ENCODE data around the gene DNAJC27. TPM values are rescaled to one million over a fixed set of nuclear protein-coding genes. Genes with fewer than 3 reads are reported as not detected.
A peak's percentile ranks its signal among the peaks of the same experiment; 100 is the strongest.

Gene DNAJC27
- total RNA-seq, 4 donors from 2014 or later = 7.1 to 14.2 (median 8.6) TPM

GRCh38 chr2:24923106-24923505 lies 48.6 kb downstream of the DNAJC27 start:
- Histone ChIP-seq H3K4me1 (peaks cover 0 to 43% (median 12%) of the 10 kb centered on the region in 3 donors), H3K9me3 (no peaks in the 10 kb centered on the region), H3K4me3 (no peak overlapping the region), H3K27ac (no peak overlapping the region), H3K36me3 (peaks cover 0 to 2% of the 10 kb centered on the region in 2 donors), H3K27me3 (no peaks in the 10 kb centered on the region)
- WGBS, 2 donors (ENCODE audit: low coverage in 1 of 2) = 72% methylated on average over 2 of the region's 10 CpGs; no CpG with 5 or more reads in 1 of the 2 donors
- no peak for TF ChIP-seq POLR2AphosphoS5 (IDR thresholded peaks at IDR 0.05)
- no peak for TF ChIP-seq POLR2A (IDR thresholded peaks at IDR 0.05)
- TF ChIP-seq EP300 (IDR thresholded peaks at IDR 0.05) = no peak
- no peak for TF ChIP-seq CTCF (IDR thresholded peaks at IDR 0.05)
- ATAC-seq = no peak

GRCh38 chr2:24922556-24922955 lies 49.2 kb downstream of the DNAJC27 start:
- H3K4me1 ChIP-seq = peaks cover 0 to 47% (median 12%) of the 10 kb centered on the region in 3 donors
- no peaks in the 10 kb centered on the region for H3K9me3 ChIP-seq
- WGBS, 2 donors (ENCODE audit: low coverage in 1 of 2) = 80% methylated on average over 1 of the region's 1 CpG; no CpG with 5 or more reads in 1 of the 2 donors
- H3K4me3 ChIP-seq = no peak overlapping the region
- ATAC-seq = no peak
- no peaks in the 10 kb centered on the region for H3K27me3 ChIP-seq
- TF ChIP-seq POLR2AphosphoS5 (IDR thresholded peaks at IDR 0.05) (no peak), POLR2A (IDR thresholded peaks at IDR 0.05) (no peak), CTCF (IDR thresholded peaks at IDR 0.05) (no peak), EP300 (IDR thresholded peaks at IDR 0.05) (no peak)
- no peak overlapping the region for H3K27ac ChIP-seq
- H3K36me3 ChIP-seq = peaks cover 0 to 8% of the 10 kb centered on the region in 2 donors

GRCh38 chr2:24920809-24921441 lies 50.8 kb downstream of the DNAJC27 start:
- Histone ChIP-seq H3K27ac (peak overlapping the region in 3 of 4 donors; percentile 76 to 84 (median 76)), H3K27me3 (no peaks in the 10 kb centered on the region), H3K9me3 (no peaks in the 10 kb centered on the region), H3K4me1 (peaks cover 0 to 48% (median 3%) of the 10 kb centered on the region in 3 donors), H3K36me3 (peaks cover 0 to 8% of the 10 kb centered on the region in 2 donors), H3K4me3 (peak overlapping the region; percentile 44 to 79)
- ATAC-seq = no peak
- TF ChIP-seq EP300 (IDR thresholded peaks at IDR 0.05) (no peak), POLR2A (IDR thresholded peaks at IDR 0.05) (no peak), CTCF (IDR thresholded peaks at IDR 0.05) (no peak), POLR2AphosphoS5 (IDR thresholded peaks at IDR 0.05) (no peak)
- 50 to 61% methylated on average over 4 to 8 of the region's 13 CpGs for WGBS, 2 donors (ENCODE audit: low coverage in 1 of 2)

- no CpG with 5 or more reads among the region's 103 CpGs for WGBS, 2 donors (ENCODE audit: low coverage in 1 of 2)
- Histone ChIP-seq H3K4me3 (peak within 1 kb of the TSS; percentile 44 to 79), H3K27ac (peak within 1 kb of the TSS in 3 of 4 donors; percentile 76 to 84 (median 76)), H3K27me3 (no peaks in the 10 kb centered on the region), H3K4me1 (peaks cover 0 to 48% (median 3%) of the 10 kb centered on the region in 3 donors), H3K9me3 (no peaks in the 10 kb centered on the region), H3K36me3 (peaks cover 0 to 8% of the 10 kb centered on the region in 2 donors)
- TF ChIP-seq EP300 (IDR thresholded peaks at IDR 0.05) (no peak), CTCF (IDR thresholded peaks at IDR 0.05) (no peak)
- peak; percentile 90 for ATAC-seq
Observed at GRCh38 chr2:24920098-24920808, 51.5 kb downstream of the DNAJC27 start, which contains the start of gene ADCY3. Gene ADCY3 (minus strand): TSS chr2:24920237. CDS start chr2:24918987, 1,250 bp downstream.

All from gastroesophageal sphincter (tissue), 4 donors.